Forelimb muscle (tissue), 1 donor: ENCODE data around the gene CNTN4. TPM values are rescaled to one million over a fixed set of nuclear protein-coding genes. Genes with fewer than 3 reads are reported as not detected.

Source experiments
- DNase-seq: peaks from one replicate; pipeline ENCODE4 v3.0.0-alpha.2; 2013; ENCODE audit warnings: low read depth
- polyA plus RNA-seq: library from polyadenylated mRNA; unstranded; fragments of 120-200 nt; gene quantifications from one replicate; pipeline ENCODE4 v1.2.1, GENCODE V29; 2013; ENCODE audit not compliant: insufficient read length

The CNTN4 gene
- polyA plus RNA-seq, 1 donor = 9.0 TPM

DNA sequence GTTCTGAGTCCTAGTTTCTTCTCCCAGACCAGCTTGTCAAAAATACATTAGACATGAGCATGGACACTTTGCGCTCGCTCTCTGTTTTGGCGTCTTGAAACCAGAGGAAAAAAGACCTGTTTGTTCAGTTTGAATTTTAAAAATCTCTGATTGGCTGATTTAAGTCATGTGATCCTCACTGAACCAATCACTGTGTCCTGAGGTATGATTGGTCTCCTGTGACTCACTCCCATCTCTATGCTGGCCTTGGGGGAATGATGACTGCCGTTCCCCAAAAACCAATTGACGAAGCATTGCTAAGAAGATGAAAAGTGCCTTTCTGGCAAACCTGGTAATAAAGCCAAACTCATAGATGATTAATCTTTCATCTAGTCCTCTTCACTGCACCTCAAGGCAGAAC lies 755.0 kb downstream of the CNTN4 start:
- no peak for DNase-seq

DNA sequence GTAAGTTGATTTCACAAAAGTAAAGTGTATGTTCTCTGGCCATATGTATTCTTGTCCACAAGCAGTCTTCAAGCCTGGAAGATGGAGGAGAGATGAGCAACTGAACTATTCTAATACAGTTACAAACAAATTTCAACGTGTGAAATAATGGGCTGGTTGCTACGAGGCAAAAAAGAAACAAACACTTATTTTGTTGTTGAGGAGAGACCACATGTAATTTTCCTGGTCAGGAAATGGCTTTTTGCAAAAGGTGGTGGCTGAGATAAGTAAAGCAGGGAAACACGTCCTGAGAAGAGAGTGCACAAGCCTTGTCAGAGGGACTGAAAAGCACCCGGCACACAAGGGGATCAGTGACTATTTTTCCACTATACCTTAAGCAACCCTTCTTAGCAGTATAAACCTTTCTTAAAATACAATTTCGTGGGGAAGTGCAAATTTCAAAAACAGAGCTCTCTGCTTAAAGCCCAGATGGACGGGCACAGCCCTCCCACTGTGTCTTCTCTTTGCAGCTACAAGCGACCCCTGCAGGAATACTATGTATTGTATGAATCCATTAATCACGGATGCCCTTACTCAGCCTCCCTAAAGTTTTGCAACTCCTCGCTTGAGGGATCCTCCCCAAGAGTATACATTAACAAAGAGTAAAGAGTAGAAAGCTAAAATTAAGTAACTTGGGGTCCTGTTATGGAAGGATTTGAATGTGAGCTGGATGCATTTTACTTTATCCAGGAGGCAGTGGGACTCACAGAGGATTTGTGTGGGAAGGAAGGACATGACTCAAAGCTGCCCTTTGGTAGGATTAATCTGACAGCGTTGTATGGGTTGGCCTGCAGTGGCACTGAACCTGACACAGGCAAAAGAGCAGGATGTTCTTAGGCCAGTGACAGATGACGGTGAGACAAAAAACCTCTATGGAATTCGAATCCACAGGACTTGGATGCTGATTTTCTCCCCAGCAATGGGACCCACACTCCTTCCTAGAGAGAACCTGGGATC lies 757.8 kb downstream of the CNTN4 start:
- DNase-seq = no peak

DNA sequence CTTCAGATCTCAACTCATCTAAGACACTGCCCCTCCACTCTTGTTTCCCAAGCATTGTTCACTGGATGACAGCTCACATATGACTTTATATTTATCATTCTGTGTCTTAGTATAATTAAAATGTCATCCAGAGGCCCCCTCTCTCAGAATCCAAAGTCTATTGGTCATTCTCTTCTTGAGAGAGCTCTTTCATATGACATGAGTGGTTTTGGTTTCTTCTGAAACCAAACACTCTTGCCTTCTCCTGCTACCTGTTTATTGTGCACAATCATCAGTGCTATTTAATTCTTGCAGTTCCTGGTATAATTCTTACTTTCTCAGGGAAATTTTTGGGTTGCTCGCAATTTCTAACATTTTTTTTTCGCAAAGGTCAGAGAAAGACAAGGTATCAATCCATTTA lies 762.0 kb downstream of the CNTN4 start:
- DNase-seq = no peak

DNA sequence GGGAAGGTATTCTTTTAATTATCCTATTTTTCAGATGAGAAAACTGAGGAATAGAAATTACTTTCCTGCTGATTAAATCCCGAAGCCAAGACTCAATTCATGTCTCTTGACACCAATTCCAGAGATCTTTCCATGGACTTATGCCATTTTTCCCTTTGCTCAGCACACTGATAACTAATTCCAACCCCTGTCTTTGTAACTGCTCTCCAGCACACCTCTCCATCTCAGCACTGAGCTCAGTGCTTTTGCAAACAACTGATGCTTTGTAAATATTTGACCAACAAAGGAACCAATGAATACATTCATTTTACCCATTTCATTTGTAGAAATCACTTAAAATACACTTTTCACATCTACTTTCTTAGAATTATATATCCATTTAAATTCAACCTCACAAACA lies 762.5 kb downstream of the CNTN4 start:
- DNase-seq = no peak

DNA sequence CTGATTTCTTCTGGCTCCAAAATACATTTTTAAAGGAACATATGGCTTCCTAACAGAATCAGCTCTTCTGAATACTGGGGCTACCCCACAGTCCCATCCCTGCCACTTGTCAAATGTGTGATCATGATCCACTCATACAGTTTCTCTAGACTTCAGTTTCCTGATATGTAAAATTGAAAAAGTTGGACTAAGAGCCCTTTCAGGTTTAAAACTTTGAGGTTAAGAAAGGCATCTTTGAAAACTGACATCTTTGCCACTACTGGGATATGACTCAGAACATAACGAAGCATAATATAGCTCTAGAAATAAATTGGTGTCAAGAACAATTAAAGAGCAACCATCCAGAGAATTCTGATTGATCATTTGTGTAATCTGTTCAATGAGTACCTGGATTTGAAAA lies 763.3 kb downstream of the CNTN4 start:
- no peak for DNase-seq

DNA sequence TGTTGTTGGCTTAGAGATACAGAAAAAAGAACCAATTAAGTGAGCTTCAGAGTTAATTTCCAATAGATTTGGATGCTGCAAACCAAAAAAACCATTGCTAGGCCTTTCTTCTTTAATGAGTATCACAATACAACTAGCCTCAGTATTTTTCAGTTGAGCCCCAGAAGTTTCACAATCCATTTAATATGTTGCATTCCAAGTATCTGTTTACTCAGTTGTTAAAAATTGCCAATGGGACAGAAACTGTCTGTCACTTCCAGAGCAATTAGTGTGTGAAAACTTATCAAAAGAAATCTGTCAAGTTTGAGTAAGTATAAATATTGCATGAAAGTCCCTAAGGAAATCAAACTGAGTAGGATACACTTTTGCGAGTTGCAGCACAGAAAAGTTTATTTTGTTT lies 763.7 kb downstream of the CNTN4 start:
- no peak for DNase-seq

DNA sequence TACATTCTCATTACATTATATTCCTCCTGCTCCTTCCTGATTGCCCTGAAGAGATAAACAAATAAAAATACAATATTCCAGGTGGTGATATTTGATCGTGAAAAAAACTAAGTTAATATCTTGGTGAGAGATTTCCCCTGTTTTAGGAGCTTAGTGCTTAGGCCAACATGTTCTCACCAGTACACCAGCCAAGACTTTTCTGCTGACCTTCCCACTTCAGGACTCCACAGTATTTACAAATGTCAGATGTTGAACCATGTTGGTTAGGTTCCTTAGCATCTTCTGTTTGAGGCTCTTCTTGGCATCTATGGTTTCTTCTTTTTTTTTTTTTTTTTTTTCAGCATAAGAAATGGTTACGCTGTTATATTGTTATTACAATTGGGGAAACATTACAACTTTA lies 764.5 kb downstream of the CNTN4 start:
- no peak for DNase-seq

DNA sequence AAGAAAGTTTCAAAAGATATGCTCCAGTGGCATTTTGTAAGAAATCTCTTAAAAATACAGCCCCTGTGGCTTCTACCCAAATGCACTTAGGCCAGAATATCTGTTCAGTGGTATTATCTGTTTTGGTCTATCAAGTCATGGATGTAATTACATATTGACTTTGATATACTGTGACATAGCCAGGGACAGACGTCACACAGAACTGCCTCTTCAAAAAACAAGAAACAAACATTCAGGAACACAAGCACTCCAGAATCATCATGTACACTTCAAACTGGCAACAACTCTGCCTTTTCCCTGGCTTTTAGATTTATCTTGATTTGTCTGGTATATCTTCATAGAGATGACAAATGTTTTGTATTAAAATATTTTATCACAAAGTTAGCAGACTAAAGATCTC lies 771.2 kb downstream of the CNTN4 start:
- no peak for DNase-seq

DNA sequence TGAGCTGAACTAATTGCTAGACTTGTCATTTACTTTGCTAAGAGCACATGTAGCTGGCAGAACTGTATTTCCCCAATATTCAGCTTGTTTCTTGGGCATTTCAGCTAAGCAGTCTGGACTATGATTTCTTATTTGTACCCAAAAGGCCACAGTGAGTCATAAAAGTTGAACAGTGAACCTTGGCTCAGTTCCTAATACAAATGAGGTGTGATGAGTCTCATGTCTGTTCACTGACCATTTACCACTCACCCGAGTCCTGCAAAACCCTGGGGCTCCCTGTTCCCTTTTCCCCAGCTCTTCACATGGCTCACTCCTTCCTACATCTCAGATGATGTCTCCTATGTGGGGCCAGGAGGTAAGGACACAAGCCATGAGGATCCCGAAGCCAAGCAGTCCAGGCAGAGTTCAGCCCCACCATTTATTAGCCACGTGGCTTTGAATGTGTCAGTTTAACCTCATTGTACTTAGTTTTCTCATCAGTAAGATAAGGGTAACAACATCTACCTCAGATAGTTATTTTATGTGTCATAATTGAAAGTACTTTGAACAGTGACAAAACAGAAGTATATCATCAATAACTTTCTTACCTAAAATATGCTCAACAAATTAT lies 772.2 kb downstream of the CNTN4 start:
- DNase-seq = no peak

DNA sequence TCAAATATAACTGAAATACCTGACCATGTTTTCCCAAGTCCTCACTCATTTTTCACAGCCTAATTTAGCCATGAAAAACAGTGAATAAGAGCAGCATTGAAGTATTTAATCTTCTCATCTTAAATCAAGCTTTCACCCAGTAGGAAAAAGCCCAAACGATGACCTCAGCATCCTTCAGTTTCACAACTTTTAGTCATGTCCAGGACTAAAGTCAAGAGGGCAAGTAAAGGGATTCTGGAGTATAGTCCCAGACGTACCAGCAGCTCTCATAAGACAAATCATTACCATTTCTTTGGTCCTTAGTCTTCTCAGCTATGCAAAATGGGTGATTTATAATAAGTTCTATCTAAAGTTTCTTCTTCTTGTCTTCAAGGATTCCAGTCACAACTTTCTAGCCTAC lies 774.2 kb downstream of the CNTN4 start:
- DNase-seq = no peak

DNA sequence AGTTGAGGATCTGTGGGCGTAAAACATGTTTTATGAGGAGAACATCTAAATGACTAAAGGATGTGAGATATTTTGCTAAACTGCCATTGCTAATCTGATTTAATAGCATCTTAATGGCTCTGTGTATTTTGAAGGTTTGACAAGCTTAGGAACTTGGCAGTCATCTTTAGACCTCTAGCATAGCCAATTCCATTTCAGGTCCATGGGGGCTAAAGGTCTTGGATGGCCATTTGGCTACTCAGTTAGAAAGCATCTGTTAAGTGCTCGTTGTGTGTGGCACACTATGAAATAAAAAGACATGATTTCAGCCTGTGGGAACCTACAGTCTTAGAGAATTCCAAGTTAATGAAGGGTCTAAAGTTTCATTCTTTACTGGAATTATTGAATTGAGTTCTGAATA lies 775.3 kb downstream of the CNTN4 start:
- no peak for DNase-seq

DNA sequence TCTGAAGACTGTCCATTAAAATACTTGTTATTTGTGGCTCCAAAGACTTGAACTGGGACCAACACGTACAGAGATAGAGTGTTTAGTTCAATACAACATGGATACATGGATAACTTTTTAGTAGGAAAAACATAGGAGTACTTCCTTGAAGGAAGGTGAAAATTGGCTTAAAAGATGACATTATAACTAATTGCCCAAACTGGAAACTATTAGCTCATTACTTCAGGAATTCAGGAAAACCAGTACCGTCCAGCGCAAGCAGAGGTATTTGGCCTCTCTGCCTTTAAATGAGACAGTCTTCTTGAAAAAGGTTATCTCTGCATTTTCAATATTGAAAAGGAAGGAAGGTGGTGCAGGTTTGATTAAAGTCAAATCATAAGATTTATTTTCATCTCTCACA lies 777.0 kb downstream of the CNTN4 start:
- no peak for DNase-seq

DNA sequence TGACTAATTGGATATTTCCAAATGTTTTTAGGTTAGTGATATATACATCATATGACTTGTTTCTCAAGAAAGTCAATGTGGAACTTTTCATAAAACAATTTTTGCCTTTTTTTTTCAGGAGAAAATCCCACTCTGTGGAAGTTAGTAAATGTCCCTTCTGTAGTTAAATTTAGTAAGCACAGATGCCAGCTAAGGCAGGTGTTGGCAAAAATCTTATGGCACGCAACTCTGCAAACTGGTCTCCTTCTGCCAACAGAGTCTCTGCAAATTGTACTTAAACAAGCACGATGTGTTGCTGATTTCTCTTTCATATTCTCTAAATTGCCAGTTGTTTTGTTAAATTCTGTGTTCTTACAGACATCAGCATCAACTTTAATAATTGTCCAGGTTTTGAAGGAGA lies 777.7 kb downstream of the CNTN4 start:
- DNase-seq = no peak

DNA sequence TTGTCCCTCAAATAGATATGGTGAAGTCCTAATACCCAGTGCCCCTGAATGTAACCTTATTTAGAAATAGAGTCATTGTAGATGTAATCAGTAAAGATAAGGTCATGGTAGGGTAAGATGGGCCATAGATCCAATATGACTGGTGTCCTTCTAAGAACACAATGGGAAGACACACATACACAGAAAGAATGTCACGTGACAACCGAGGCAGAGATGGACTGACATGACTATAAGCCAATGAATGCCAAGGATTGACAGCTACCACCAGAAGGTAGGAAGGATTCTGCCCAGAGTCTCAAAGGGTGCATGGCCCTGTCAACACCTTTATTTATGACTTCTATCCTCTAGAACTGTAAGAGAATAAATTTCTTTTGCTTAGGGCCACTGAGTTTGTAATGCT lies 780.4 kb downstream of the CNTN4 start:
- DNase-seq = no peak

DNA sequence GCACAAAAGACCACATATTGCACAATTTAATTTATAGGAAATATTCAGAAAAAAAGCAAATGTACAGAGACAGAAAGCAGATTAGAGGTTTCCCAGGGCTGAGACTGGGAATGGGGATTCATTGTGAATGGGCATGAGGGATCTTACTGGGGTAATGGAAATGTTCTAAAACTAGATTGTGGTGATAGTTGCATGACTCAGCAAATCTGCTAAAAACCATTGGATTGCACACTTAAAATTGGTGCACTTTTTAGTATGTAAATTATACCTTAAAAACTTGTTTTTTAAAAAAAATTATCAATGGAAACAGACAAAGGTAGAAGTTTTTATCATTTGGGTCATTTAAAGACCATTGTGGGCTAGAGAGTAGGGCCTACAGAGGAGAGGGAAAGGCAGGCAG lies 780.9 kb downstream of the CNTN4 start:
- no peak for DNase-seq

DNA sequence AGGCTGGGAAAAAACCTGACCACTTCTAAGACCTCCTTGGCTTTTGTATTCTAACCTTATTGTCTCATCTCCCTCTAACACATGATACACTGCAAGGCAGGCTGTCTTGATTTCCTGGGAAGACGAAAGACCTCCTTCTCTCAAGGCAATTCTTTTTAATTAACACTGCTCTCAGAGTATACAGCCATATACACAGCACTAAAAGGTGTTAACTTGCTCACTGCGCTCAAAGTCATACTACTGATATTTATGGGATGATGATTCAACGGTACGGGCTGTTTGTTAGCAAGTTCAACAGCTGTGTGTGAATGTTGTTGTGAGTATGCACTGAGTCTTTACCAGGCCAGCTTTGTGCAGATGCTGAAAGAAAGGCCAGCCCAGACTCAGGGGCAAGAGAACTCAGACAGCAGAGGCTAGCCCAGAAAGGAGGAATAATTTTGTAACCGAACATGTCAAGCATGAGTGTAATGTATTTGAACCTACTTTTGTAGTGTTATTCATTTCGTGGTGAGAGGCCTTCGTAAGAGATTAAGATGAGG lies 781.6 kb downstream of the CNTN4 start:
- DNase-seq = no peak

DNA sequence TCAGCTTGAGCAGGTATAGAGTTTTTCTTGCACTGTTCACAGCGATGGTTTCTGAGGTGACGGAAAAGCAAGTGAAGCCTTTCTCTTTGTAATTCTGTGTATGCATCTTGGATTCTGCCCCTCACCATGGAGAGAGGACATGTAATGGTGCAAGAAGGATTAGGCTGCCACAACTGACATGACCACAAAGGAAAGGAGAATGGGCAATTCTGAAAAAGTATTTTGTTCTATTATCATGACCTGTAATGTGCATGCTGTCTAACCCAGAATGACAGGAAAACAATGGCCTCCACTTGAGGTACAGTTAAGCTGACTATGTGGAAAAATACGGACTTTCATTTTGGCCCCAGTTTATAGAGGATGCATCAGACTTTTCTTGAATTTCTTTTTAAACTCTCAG lies 784.6 kb downstream of the CNTN4 start:
- no peak for DNase-seq

DNA sequence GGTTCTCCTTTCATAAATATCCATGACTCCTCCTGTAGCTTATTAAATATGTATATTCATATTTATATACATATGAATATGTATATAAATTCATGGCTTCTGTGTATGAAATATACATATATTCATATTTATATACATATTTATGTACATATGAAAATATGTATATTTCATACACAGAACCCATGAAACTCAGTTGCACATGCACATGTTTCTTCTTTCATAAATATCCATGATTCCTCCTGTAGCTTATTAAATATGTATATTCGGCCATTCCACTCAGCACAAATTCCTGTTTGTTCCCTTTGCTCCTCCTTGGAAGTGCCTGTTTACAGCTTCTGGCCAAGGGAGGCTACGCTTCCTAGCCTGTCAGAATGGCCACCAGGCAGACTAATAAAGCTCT lies 789.9 kb downstream of the CNTN4 start:
- no peak for DNase-seq

DNA sequence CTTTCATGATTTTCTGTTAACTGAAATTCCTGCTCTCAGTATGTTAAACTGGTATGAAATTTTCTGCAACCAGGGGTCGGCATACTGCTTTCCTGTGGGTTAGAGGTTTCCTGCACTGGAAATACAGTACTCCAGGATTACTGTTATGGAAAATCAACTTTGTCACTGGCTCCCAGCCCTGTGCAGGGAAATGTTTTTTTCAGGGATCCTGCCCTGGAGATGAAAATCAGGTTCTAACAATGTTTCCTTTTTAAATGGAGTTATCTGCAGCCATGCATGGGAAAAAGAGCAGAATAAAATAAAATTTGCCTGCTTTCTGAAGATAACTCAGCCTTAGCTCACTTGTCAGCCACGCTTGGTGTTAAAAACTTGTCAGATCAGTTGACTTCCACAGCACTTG lies 791.1 kb downstream of the CNTN4 start:
- DNase-seq = no peak

DNA sequence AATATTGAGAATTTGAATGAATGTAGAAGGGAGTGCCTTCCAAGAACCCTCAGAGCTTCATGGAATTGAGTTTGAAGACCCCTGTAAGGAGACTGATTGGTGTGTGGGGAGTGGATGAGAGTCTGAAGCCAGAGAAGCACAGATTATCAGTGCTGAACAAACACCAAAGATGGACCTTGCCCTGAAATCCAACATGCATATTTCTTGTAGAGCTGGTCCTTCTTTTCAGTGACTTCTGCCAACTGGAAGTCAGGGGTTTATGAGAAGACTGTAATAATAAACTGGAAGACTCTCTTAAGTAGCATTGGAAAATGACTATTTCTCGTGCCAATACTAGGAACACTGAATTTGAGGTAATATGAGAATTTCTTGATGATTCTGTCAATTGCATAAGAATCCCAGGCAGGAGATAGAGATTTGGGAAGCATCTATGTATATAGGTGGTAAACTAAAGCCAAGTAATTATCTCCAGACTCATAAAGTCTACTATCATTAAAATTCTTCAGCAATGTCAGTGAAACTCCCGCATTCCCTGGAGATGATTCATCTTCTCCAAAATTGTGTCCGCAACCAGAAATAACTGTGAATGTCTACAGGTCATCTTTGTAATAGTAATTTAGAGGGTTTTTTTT lies 797.8 kb downstream of the CNTN4 start:
- peak; percentile 51 for DNase-seq

DNA sequence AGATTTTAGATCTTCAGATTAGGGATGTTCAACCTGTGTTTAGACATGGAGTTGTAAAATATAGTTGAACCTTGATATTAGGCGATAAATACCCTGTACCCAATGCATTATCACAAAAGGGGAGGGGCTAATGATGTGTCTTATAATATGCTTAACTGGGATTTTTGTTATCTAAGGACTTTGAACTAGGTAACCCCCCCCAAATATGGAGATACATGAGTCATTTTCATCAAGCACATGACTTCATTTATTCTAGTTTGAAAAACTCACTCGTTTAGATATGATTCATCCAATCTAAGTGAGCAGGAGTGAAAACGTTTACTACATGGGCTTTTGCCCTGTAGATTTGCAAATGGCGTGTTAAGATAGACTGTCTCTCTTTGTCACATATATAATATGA lies 799.2 kb downstream of the CNTN4 start:
- no peak for DNase-seq

DNA sequence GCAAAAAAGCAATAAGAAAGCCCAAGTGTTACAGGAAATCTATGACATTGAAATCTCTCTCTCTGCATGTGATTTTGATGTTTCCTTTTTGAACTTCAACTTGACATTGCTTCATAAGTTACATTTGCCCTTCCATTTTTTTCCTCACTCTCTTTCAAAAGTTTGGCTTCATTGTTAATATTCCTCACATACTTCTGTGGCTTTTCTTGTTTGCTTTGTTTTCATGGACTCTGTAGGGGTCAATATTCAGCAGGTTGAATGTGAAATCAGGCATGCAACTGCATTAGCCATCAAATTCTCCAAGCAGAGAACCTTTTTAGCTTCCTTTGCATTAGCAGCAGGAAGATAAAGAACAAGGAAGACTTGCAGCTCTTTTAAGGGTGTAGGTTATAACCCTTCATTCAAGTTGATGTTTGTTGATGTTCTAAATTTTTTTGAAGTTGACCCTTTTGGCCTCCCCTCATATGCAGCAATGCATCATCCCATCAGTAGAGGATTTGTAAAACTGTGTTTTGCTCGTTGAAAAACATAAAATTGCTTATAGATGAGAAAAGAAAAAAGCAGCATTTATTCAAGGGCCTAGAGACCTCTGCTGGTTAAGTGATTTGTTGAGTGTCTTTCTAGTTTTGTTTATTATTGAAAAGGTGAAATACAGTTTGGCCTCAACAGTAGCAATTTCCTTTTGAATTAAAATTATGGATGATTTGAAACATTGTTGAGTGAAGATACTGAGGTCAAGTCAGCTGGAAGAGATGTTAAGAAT lies 800.1 kb downstream of the CNTN4 start:
- no peak for DNase-seq
